NCI-H1694 (cell line): ENCODE data around the gene OAS2.
A peak's percentile ranks its signal among the peaks of the same experiment; 100 is the strongest.

ENCODE experiments used
- DNase-seq: peaks from one replicate; lab custom pipeline; 2025; lab: John Stamatoyannopoulos, UW

The OAS2 gene

DNA sequence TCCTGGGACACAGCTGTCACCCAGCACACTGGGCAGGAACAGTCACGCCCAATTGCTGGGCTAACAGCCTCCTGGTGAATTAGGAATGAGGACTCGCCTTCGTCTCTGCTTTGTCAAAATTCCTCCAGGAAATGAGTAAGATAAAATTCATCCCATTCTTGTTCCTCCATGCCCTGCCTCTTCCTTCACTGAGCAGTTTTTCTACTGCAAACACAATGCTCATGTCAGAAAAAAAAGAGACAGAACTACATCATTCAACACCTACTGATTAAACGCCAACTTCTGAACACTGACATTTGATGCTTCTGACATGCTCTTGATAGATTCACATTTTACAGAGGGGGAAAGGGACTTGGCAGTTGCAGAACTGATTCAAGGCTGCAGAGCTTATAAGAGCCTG lies 40.7 kb downstream of the OAS2 start:
- DNase-seq: no peak

DNA sequence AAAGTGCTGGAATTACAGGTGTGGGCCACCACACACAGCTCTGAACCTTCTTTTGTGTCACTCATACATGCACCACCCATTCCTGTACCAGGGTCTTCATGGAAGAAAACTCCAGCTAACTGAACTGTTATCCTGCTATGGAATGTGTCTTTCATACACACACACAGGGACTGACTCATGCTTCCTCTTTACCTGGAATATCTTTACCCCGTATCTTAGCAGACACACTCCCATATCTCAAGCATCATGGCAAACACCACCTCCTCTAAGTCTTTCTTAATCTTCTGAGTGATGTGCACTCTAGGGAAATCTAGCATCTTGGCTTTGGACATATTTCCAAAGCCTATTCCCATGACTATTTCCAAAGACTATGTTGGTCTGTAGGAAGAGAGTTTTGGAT lies 43.2 kb downstream of the OAS2 start:
- no peak for DNase-seq

DNA sequence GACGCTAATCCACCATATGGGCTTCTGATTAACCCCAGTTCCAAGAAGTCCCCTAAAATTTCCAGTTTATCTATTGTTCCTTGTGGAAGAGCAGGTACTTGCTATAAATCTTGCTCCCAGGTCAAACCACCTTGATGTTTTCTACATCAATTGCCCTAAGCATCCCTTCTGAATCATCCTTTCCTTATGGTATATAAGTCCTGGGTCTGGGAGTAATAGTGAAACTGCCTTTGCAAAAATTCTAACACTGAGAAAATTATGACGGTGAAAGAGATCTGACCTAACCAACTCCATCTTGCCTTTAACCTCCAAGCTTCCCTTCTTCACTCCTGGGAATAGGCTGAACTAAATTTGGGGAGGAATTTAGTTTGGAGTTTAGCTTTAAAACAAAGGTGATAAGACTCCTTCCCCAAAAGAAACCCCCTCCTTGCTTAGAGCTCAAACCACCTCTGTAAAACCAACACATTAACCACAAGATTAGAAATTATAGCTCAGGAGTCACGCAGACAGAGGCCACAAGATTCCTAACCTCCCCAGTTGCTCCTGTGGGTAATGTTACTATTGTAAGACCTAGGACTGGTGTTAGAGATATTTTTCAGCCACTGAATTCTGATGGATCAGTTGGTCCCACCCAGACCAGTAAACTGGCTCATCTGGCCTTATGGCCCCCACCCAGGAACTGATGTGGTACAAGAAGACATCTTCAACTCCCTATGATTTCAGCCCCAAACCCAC lies 44.4 kb downstream of the OAS2 start:
- DNase-seq: no peak

- DNase-seq: no peak
Observed at GRCh38 chr12:113027726-113028125, 49.4 kb downstream of the OAS2 start.

DNA sequence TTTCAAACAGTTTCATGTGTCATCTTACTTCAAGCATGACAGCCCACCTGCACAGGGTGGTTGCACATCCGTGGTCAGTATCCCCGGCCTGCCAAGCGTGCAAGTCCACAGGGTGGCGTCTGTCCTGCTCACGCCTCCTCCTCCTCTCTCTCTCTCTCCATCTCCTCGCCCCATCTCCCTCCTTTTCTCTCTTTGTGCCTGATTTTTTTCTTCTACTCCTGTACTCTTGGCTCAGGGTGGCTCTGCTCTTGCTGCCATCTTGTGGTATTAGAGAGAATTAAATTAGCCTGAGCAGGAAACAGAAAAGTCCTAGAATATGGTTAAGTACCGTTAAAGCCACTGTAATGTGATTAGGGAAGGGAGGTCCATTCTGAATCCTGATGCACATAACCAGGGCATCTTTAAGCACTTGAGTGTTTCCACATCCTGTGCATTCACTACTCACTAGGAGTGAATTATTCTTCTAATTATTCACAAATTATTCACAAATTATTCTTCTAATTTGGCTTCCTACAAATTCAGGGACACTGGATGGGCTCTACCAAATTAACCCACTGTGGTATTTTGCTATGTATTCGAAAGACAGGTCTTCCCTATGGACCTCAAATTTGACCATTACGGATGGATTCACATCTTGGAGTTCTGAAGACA lies 52.7 kb downstream of the OAS2 start:
- peak; percentile 75 for DNase-seq

DNA sequence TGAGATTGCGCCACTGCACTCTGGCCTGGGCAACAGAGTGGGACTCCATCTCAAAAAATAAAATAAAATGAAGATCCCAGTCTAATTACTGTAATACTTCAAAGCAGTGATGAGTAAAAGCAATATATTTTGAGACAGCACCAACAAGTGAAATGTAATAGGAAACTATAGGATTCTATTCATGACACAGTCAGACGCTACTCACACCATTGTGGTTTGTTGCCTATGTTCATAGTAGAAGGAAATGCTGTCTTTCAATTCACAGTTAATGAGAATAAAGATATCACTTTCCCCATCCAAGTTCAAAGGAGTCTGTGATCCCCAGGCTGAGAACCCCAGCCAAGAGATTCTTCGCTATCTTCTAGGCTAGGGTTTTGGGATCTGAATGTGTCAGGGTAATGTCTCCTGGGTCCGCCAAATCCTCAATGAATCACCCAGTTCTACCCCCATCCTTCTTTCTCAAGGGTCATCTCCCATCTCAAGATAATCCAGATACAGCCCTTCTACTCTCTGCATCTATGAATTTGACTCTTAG lies 61.7 kb downstream of the OAS2 start:
- DNase-seq: no peak

DNA sequence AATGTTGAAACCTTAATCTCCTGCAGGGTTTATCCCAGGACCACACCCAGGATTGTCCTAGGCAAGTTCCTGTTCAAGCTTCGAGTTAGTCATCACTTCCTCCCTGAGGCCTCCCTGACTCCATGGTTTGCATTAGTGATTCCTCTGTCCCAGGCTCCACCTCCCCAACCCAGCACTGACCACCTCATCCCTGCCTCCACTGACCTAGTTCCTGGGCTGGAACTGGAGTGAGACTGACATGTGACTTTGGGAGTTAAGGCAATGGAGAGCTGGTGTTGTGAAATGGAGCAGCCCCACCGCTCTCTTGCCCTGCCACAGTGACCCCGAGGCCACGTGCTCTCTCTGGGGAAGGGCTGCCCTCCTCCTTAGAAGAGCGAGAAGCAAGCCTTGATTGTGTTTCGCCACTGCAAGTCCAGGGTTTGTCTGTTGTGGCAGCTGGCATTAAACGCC lies 62.4 kb downstream of the OAS2 start:
- no peak for DNase-seq

DNA sequence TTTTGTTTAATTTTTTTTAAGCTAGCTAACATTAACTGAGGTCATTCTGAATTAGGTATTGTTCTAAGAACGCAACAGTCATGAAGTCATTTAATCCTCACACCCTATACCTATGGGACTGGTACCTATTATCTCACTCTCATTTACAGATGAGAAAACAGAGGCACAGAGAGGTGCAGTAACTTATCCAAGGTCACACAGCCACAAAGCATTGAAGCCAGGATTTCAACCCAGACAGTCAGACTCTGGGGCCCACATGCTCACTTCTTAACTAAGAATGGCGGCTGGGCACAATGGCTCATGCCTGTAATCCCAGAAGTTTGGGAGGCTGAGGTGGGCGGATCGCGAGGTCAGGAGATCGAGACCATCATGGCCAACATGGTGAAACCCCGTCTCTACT lies 63.2 kb downstream of the OAS2 start:
- DNase-seq: no peak

- no peak for DNase-seq
Observed at GRCh38 chr12:113043240-113043639, 64.9 kb downstream of the OAS2 start.

- no peak for DNase-seq
Observed at GRCh38 chr12:113044516-113044915, 66.2 kb downstream of the OAS2 start.

DNA sequence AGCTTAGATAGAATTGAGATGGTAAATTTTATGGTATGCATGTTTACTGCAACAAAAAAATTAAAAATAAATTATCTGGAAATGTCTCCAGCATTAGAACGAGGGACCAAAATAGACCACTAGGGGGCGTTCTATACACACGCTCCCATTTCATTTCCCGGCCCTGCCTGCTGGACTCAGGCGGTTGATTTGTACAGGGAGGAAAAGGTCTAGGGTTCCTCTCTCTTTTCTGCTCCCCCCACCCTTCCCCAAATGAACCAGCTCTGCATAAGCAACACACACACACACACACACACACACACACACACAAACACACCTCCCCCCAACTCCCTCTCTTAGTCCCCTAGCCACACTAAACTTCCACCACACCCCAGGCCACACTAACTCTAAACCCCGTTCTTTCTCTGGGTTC lies 70.4 kb downstream of the OAS2 start:
- peak; percentile 72 for DNase-seq

DNA sequence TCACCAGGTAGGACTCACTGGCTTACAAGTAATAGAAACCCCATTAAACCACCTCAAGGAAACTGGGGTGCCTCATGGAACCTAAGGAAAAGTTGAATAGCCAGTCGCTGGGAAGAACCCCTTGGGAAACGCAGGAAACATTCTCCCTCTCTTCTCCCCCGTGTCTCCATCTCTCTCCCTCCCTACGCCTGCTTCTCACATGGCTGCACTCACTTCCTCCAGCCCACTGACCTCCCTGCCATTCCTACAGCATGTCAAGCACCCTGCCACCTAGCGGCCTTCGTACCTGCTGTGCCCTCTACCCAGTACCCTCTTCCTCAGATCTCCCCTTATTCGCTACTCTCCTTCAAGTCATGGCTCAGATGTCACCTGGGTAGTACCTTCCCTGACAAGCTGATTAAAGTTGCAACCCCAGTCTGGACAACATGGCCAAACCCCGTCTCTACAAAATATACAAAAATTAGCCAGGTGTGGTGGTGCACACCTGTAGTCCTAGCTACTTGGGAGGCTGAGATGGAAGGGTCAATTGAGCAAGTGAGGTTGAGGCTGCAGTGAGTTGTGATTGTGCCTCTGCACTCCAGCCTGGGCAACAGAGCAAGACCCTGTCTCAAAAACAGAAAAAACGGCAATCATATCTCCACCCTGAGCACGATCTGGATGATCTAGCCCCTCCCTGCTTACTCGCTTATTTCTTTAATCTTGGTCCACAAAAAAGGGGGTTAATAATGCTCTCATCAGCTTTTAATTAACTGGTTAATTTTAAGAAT lies 71.8 kb downstream of the OAS2 start:
- no peak for DNase-seq

- DNase-seq: no peak
Observed at GRCh38 chr12:113050795-113051194, 72.5 kb downstream of the OAS2 start.

GRCh38 chr12:113051759-113052158 lies 73.4 kb downstream of the OAS2 start:
- no peak for DNase-seq

GRCh38 chr12:113052326-113052725 lies 74.0 kb downstream of the OAS2 start:
- DNase-seq: no peak

DNA sequence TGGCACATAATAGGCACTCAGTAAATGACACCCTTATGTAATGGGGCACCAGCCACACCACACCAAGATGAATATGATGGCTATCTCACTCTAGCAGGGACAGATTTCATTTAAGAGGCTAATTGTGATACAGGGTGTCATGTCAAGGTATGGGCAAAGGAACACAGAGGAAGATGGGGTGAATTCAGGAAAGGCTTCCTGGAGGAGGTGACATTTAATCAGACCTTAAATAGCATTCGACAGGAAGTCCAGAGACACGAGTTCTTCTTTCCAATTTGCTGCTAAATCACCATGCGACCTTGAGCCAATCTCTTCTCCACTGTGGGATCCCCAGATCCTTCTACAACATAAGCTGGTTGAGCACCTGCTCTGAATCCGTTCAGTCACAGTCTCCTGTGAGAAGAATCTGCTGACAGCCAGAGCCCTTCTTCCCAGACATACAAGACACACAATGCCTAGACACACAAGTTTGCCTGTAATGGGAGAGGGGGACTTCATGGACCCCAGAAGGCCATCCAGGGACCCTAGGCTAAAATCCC lies 76.7 kb downstream of the OAS2 start:
- DNase-seq: no peak

DNA sequence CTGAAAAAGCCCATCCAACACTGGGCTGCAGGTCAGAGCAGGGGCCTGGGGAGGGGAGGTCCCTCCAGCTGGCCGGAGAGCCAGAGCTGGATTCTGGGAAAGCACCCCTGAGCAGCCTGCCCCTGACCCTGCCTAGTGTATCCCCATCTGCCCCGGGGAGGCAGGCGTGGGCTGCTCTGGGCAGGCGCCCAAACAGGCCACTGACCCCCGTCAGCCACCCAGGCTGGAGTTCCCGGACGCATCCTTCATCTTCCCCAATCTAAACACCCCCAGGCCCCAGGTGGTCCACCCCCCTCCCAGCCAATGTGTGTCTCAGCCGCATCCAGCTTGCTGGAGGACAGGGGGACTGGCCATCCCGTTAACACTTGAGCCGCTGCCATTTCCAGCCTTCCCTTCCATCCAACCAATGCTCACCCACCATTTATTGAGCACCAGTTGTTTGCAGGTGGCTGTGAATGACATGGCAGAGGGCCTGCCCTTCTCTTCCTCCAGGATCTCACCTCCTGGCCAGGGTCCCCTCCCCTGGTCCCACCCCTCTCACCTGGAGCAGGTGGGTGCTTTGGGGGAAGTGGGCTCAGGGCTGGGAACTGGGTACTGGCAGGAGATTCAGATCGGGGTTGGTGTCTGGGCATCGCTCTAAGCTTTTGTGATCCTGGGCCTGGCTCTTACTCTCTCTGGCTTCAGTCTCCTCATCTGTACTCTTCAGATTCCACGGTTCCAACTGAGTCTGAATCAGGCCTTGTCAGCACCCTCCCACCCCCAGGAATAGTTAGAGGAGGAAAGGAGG lies 77.5 kb downstream of the OAS2 start:
- no peak for DNase-seq

DNA sequence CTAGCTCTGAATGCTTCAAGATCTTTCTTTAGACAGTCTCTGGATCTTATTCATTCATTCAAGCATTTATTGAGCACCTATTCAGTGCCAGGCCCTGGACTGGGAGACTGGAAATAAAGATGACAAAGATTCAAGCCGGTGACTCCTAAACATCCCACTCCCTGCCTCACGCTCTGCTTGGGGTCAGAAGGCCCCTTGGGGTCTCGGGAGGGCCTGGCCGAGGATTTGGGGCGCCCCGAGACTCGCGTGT lies 78.0 kb downstream of the OAS2 start:
- no peak for DNase-seq

GRCh38 chr12:113056631-113057488 lies 78.5 kb downstream of the OAS2 start, which contains the start of gene DTX1:
DTX1 (plus strand) TSS chr12:113056730; CDS start chr12:113058193, 1,463 bp downstream.
- DNase-seq: no peak

DNA sequence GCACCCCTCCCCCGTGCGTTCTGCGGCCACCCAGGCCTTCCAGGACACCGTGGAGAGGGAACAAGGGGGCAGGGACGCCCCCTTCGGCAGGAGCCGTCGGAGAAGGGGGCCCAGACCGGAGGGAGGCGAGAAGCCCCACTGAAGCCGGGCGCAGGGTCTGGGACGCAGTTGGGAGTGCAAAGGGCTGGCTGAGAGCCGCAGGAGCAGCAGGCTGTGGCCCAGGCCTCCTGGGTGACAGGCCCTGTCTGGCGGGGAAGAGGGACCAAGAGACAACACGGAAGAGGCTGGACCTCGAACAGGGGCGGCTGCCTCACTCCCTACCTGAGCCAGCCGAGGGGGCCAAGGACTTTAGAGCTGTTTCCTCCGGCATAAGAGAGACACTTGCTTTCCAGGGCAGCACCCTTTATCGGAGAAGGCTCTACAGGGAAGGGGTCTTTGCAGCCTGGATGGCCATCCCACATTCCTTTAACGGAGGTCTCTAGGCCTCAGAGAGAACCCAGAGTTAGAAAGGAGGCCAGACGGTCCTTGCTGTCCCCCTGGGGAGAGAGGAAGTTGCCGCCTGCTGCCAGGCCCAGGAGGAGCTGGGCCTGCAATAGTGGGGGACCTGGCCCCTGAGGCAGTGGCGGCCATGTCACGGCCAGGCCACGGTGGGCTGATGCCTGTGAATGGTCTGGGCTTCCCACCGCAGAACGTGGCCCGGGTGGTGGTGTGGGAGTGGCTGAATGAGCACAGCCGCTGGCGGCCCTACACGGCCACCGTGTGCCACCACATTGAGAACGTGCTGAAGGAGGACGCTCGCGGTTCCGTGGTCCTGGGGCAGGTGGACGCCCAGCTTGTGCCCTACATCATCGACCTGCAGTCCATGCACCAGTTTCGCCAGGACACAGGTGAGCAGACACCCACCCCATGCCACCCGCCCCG lies 79.5 kb downstream of the OAS2 start:
- DNase-seq: no peak
